Breast epithelium (tissue), 4 donors: ENCODE data around the gene RRAS2. TPM values are rescaled to one million over a fixed set of nuclear protein-coding genes. Genes with fewer than 3 reads are reported as not detected.

Experiments
- DNase-seq, 2 donors: peaks; one replicate each; pipeline ENCODE4 v3.0.0-alpha.2; 2019; ENCODE audit warnings: low spot score in 2 of 2
- H3K27ac ChIP-seq, 2 donors: fragments of 200-600 bp; sonication (generic) in 1 of 2; one replicate each; pipeline ENCODE4 v1.5.1; 2016 to 2019; ENCODE audit warnings: mild to moderate bottlenecking in 1 of 2
- H3K27me3 ChIP-seq, 2 donors: fragments of 200-600 bp; sonication (generic) in 1 of 2; one replicate each; pipeline versions ENCODE4 v1.5.1 to v1.6.0; 2017 to 2019; ENCODE audit warnings: control low read depth in 1 of 2, mild to moderate bottlenecking in 1 of 2
- H3K36me3 ChIP-seq: fragments of 200-600 bp; one replicate; pipeline ENCODE4 v1.5.1; 2019
- H3K4me1 ChIP-seq, 2 donors: fragments of 200-600 bp; sonication (generic); one replicate each; pipeline ENCODE4 v1.5.1; 2016 to 2019; ENCODE audit warnings: control low read depth in 1 of 2
- H3K4me3 ChIP-seq, 3 donors: fragments of 200-600 bp; sonication (generic); 1 replicate in 2 of 3; 2 replicates in 1 of 3; pipeline ENCODE4 v1.5.1; 2016 to 2019; ENCODE audit warnings: mild to moderate bottlenecking in 3 of 3, moderate library complexity in 2 of 3
- H3K9me3 ChIP-seq, 2 donors: fragments of 200-600 bp; sonication (generic) in 1 of 2; one replicate each; pipeline ENCODE4 v1.5.1; 2016 to 2019; ENCODE audit warnings: control low read depth in 1 of 2
- CTCF ChIP-seq, 3 donors: fragments of 450-650 bp; IDR thresholded peaks; one replicate each; pipeline ENCODE4 v1.5.1; 2016 to 2017; ENCODE audit warnings: antibody characterized with exemption in 3 of 3, mild to moderate bottlenecking in 3 of 3, moderate library complexity in 3 of 3
- POLR2A ChIP-seq: fragments of 450-650 bp; IDR thresholded peaks from one replicate; pipeline ENCODE4 v1.6.1; 2016; ENCODE audit warnings: antibody characterized with exemption, mild to moderate bottlenecking, moderate library complexity
- POLR2AphosphoS5 ChIP-seq, 3 donors: sonication (generic); formaldehyde crosslinking; IDR thresholded peaks; one replicate each; pipeline ENCODE4 v1.6.1; 2017; ENCODE audit warnings: antibody characterized with exemption in 3 of 3
- intact Hi-C: fragments of 100-400 bp; cut with DNase I; formaldehyde crosslinking; loops from one replicate; pipeline ENCODE4 v1.15.1; 2023; ENCODE audit warnings: low total_unique reads
- total RNA-seq, 3 donors: library from RNA; depleted of rRNA; stranded (reverse); fragments of >200 nt; gene quantifications; one replicate each; pipeline ENCODE4 v1.1.0, GENCODE V29; 2016

Gene RRAS2
- total RNA-seq, 3 donors from 2014 or later: 37.4 to 58.1 (median 46.4) TPM

- DNase-seq: no peak
- TF ChIP-seq POLR2AphosphoS5 (IDR thresholded peaks at IDR 0.05) (no peak), CTCF (IDR thresholded peaks at IDR 0.05) (no peak), POLR2A (no peak)
- H3K27me3 ChIP-seq: no peaks in the 10 kb centered on the region
- no peaks in the 10 kb centered on the region for H3K36me3 ChIP-seq
- no peak overlapping the region for H3K27ac ChIP-seq
- no peak overlapping the region for H3K4me3 ChIP-seq
- intact Hi-C loops: no loop called here
- no peaks in the 10 kb centered on the region for H3K9me3 ChIP-seq
- no peaks in the 10 kb centered on the region for H3K4me1 ChIP-seq
Observed at GRCh38 chr11:14386081-14386480, 27.1 kb upstream of the RRAS2 start.

GRCh38 chr11:14384338-14384737 lies 25.4 kb upstream of the RRAS2 start:
- Histone ChIP-seq H3K36me3 (no peaks in the 10 kb centered on the region), H3K4me3 (no peak overlapping the region), H3K4me1 (no peaks in the 10 kb centered on the region), H3K27me3 (no peaks in the 10 kb centered on the region), H3K9me3 (no peaks in the 10 kb centered on the region), H3K27ac (no peak overlapping the region)
- TF ChIP-seq POLR2AphosphoS5 (IDR thresholded peaks at IDR 0.05) (no peak), POLR2A (no peak), CTCF (IDR thresholded peaks at IDR 0.05) (no peak)
- intact Hi-C loops: no loop called here
- no peak for DNase-seq

GRCh38 chr11:14381968-14382367 lies 23.0 kb upstream of the RRAS2 start:
- Histone ChIP-seq H3K27me3 (no peaks in the 10 kb centered on the region), H3K9me3 (no peaks in the 10 kb centered on the region), H3K4me3 (no peak overlapping the region), H3K4me1 (no peaks in the 10 kb centered on the region), H3K27ac (no peak overlapping the region), H3K36me3 (no peaks in the 10 kb centered on the region)
- intact Hi-C loops: no loop called here
- no peak for TF ChIP-seq CTCF (IDR thresholded peaks at IDR 0.05)
- TF ChIP-seq POLR2A: no peak
- TF ChIP-seq POLR2AphosphoS5 (IDR thresholded peaks at IDR 0.05): no peak
- DNase-seq: no peak

- H3K36me3 ChIP-seq: no peaks in the 10 kb centered on the region
- H3K4me3 ChIP-seq: peak overlapping the region; percentile 38 to 73 (median 61)
- H3K4me1 ChIP-seq: no peaks in the 10 kb centered on the region
- no peak for TF ChIP-seq POLR2AphosphoS5 (IDR thresholded peaks at IDR 0.05)
- no peak for TF ChIP-seq CTCF (IDR thresholded peaks at IDR 0.05)
- TF ChIP-seq POLR2A: no peak
- intact Hi-C loops: no loop called here
- peak; percentile 55 to 62 for DNase-seq
- peak overlapping the region; percentile 62 to 75 for H3K27ac ChIP-seq
- no peaks in the 10 kb centered on the region for H3K27me3 ChIP-seq
- H3K9me3 ChIP-seq: no peaks in the 10 kb centered on the region
Observed at GRCh38 chr11:14380947-14381561, 22.1 kb upstream of the RRAS2 start.

GRCh38 chr11:14380125-14380936 lies 21.3 kb upstream of the RRAS2 start:
- H3K36me3 ChIP-seq: no peaks in the 10 kb centered on the region
- H3K9me3 ChIP-seq: no peaks in the 10 kb centered on the region
- DNase-seq: no peak
- TF ChIP-seq CTCF (IDR thresholded peaks at IDR 0.05) (no peak), POLR2A (no peak), POLR2AphosphoS5 (IDR thresholded peaks at IDR 0.05) (no peak)
- no peak overlapping the region for H3K27ac ChIP-seq
- intact Hi-C loops: no loop called here
- no peaks in the 10 kb centered on the region for H3K4me1 ChIP-seq
- H3K27me3 ChIP-seq: no peaks in the 10 kb centered on the region
- H3K4me3 ChIP-seq: peak overlapping the region; percentile 38 to 73 (median 61)
